GM19455 (cell line): Measurements from ENCODE around the gene PITPNB.

Experiments
- ATAC-seq: cut with Tn5 transposase; IDR thresholded peaks from one replicate; pipeline ENCODE4 v1.9.1; 2021; ENCODE audit not compliant: unreplicated experiment

Gene PITPNB

DNA sequence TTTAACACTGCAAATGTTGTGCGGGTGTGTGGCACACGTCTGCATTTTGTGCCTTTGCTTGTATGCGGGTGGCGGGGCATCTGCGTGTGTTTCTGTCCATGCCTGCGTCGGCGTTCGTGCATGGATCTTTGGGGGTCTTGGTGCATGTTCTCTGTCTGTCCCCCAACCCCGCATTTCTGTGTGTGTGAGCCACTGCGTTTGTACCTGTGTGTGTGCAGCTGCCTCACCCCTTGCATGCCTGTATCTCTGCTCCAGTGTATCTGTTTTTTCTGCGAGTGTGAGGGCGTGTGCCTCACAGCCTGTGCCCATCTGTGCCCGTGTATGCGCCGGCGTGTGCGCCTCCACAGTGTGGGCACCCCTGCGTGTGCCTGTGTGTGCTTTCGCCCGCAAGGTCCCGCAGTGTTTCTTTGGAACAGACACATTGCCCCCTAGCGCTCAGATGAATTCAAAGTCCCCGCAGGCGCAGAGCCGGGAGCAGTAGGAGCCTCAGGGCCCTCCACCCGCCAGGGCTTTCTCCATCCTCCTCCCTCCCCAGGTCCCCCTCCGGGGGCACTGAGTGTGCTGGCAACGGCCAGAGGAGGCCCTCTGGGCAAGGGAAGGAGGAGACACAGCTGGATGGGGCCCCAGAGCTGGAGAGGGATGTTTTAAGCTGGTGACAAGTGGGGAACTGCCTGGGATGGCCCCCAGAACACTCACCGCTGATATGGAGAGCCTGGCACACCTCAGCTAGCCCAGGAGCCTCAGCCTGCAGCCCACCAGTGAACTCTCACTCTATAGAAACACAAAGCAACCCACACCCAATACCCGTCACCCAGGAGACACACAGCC, 114.4 kb downstream of the PITPNB start:
- ATAC-seq: no peak

DNA sequence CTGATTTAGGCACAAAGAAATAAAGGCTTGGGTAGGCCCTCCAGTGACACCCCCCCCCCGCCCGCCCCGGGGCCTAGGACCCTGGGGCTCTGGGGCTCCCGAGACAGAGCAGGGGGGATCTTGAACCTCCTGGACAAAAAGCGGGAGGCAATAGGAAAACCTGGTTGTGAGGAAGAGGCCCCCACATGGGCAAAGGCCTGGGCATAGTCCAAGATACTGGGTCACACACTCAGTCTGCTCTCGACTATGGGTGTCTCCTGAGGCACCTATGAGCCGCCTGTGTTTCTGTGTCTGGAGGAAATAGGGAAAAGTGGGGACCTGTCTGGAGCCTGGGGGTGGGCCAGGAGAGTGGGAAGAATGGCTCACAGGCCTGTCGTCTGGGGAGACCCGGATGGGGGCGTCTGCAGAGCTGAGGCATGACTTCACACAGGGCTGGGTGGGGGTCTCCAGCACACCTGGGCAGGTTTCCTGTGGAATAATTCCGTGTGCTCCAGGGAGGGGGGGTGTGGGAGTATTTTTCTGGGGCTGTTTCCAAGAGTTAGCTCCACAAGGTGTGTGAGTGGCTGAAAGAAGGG, 115.1 kb downstream of the PITPNB start:
- ATAC-seq: no peak

DNA sequence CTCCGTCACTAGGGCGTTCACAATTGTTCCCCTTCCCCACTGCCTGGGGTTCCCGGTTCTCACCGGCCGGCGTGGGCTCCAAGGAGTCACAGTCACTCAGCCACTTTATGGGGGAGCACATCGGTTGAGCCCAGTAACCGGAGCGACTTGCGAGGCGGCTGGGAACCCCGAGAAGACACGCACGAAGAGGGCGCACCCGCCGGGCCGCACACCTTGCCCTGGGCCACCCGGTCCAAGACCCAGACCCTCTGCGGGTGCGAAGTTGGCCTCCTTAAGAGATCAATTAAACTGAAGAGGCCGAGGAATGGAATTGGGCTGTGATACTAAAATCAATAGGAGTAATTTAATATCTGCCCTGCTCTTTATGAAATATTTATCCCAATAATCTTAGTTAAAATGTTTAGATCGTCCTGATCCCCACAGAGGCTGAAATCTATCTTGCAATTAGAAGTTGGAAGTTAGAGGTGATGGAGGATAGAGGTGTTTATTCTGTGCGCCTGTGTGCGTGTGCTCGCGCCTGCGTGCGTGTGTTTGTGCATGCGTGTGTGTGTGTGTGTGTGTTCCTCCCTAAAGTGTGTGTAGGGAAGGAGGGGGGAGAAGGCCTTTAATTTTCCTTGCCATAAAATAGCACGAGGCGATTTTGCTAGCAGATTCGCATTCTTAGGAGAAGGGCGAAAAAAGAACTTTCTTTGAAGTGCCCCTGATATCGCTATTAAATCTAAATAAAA, 116.5 kb downstream of the PITPNB start:
- ATAC-seq: no peak
